ENCODE data around the gene COX6A2.

The COX6A2 gene

DNA sequence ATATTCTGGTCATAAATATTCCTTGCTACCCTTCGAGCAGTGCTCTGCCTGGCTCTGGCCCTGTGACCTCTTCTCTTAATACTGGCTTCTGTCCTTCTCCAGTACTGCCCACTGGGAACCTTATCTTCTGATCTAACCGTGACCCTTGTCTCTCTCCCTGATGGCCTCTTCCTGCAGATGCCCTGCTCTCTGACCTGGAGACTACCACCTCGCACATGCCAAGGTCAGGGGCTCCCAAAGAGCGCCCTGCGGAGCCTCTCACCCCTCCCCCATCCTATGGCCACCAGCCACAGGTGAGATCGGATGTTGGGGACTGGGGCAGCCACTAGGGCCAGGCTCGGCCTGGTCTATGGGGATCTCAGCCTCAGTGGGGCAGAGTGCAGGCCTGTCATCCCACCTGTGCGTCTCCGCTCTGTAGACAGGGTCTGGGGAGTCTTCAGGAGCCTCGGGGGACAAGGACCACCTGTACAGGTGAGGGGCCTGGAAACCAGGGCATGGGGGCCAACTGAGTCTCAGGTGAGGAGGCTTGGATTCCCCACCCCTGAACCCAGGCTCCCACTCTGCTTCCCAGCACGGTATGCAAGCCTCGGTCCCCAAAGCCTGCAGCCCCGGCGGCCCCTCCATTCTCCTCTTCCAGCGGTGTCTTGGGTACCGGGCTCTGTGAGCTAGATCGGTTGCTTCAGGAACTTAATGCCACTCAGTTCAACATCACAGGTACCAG, 45.3 kb upstream of the COX6A2 start:
- no peaks in the 10 kb centered on the region for H3K9me3 ChIP-seq (ENCODE audit: insufficient read depth, low read length)
- TF ChIP-seq EZH2phosphoT487 (conservative IDR thresholded peaks at IDR 0.05; ENCODE audit: low read length), result no peak
- TF ChIP-seq, protein P1, sequence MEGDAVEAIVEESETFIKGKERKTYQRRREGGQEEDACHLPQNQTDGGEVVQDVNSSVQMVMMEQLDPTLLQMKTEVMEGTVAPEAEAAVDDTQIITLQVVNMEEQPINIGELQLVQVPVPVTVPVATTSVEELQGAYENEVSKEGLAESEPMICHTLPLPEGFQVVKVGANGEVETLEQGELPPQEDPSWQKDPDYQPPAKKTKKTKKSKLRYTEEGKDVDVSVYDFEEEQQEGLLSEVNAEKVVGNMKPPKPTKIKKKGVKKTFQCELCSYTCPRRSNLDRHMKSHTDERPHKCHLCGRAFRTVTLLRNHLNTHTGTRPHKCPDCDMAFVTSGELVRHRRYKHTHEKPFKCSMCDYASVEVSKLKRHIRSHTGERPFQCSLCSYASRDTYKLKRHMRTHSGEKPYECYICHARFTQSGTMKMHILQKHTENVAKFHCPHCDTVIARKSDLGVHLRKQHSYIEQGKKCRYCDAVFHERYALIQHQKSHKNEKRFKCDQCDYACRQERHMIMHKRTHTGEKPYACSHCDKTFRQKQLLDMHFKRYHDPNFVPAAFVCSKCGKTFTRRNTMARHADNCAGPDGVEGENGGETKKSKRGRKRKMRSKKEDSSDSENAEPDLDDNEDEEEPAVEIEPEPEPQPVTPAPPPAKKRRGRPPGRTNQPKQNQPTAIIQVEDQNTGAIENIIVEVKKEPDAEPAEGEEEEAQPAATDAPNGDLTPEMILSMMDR (IDR thresholded peaks at IDR 0.05; ENCODE audit: insufficient read depth, low read length, poor library complexity, severe bottlenecking), result no peak
- H3K9me2 ChIP-seq (replicated peaks; ENCODE audit: insufficient read depth, low read length), result no peaks in the 10 kb centered on the region
- no peak overlapping the region for H3K27ac ChIP-seq (ENCODE audit: low read depth, low read length)
- no peaks in the 10 kb centered on the region for H3K36me3 ChIP-seq (ENCODE audit: low read length)
- no peaks in the 10 kb centered on the region for H3K79me2 ChIP-seq (ENCODE audit: insufficient read depth, low read length)
- H3K4me2 ChIP-seq (ENCODE audit: low read depth, low read length, poor library complexity, severe bottlenecking), result no peak overlapping the region
- H4K20me1 ChIP-seq (ENCODE audit: low read depth, low read length), result no peaks in the 10 kb centered on the region
- no peaks in the 10 kb centered on the region for H3F3A ChIP-seq (ENCODE audit: insufficient read depth)
- H3K9ac ChIP-seq (ENCODE audit: low read length), result no peak overlapping the region
- H2AFZ ChIP-seq (ENCODE audit: low read depth, low read length, severe bottlenecking), result no peak overlapping the region
- H3K4me3 ChIP-seq (ENCODE audit: insufficient read depth, low read length, poor library complexity, severe bottlenecking), result no peak overlapping the region
- no peaks in the 10 kb centered on the region for H3K27me3 ChIP-seq (ENCODE audit: low read length)

DNA sequence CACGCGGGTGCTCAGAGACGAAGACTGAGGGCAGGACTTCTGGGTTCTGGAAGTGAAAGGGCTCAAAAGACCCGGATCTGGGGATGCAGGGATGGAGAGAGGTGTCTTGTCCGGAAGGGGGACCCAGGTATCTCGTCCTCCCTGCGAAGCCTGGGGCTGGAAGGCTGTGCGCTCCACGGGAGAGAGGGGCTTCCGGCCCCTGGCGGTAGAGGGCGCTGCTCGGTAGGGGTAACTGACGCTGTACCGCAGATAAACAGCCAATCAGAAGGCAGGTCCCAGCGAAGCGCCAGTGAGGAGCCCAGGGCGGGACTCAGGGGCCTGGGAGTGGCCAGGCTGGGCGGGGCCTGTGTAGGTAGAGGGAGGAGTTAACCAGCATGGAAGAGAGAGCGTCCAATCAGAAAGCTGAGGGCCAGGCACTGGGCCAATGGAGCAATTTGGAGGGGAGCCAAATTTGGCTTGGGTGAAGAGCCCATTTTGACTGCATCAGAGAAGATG, 44.6 kb upstream of the COX6A2 start:
- H3K36me3 ChIP-seq (ENCODE audit: low read length), result no peaks in the 10 kb centered on the region

DNA sequence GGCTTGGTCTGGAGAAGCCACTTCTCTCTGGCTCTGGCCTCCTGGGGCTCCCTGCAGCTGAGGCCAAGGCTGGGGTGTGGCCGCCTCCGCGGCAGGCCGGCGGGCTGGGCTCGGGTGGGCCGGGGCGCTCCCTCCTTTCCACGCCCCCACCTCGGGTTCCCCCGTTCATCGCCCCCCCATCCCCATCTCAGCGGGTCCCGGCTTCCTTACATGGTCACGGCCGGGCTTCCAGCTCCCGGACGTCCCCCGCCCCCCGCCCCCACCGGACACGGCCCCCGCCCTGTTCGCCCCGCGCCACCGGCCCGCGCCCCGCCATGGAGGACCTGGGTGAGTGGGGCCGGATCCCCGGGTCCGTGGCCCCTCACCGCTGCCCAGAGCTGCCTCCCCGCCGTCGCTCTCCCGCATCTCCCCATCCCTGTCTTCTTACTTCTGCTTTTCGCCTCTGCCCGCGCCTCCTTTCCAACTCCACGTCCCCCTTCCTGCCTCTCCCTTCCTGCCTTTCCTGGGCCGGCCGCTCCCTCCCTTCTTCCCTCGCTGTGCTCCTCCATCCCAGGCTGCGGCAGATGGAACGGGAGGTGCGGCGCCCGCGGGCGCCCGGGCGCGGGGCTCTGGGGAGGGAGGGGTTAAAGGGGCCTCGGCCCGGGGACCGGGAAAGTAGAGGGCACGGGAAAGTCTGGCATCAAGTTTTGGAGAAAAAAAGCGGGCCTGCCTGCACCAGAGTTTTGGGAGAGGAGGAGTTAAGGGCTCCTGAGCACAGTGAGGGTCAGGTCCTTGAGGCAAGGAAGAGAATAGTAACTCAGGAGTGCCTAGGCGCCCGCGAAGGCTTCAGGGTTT, 43.9 kb upstream of the COX6A2 start, which contains the start of gene TGFB1I1:
TGFB1I1 (plus strand) TSS at position 278 of the 834 bp plus-strand sequence; CDS start at position 315, 37 bp downstream.
- Histone ChIP-seq H3K4me2 (ENCODE audit: low read depth, low read length, poor library complexity, severe bottlenecking) (no peak within 1 kb of the TSS), H2AFZ (ENCODE audit: low read depth, low read length, severe bottlenecking) (no peak within 1 kb of the TSS), H3F3A (ENCODE audit: insufficient read depth) (no peaks in the 10 kb centered on the region), H3K9me3 (ENCODE audit: insufficient read depth, low read length) (no peaks in the 10 kb centered on the region), H3K4me3 (ENCODE audit: insufficient read depth, low read length, poor library complexity, severe bottlenecking) (no peak within 1 kb of the TSS), H3K79me2 (ENCODE audit: insufficient read depth, low read length) (no peaks in the 10 kb centered on the region), H4K20me1 (ENCODE audit: low read depth, low read length) (no peaks in the 10 kb centered on the region), H3K36me3 (ENCODE audit: low read length) (no peaks in the 10 kb centered on the region), H3K9me2 (replicated peaks; ENCODE audit: insufficient read depth, low read length) (no peaks in the 10 kb centered on the region), H3K9ac (ENCODE audit: low read length) (no peak within 1 kb of the TSS), H3K27me3 (ENCODE audit: low read length) (no peaks in the 10 kb centered on the region), H3K27ac (ENCODE audit: low read depth, low read length) (no peak within 1 kb of the TSS)
- TF ChIP-seq, protein P1 (IDR thresholded peaks at IDR 0.05; ENCODE audit: insufficient read depth, low read length, poor library complexity, severe bottlenecking), result no peak
- TF ChIP-seq EZH2phosphoT487 (conservative IDR thresholded peaks at IDR 0.05; ENCODE audit: low read length), result no peak

More for the DNA sequence above, 44.6 kb upstream of the COX6A2 start:
- Histone ChIP-seq H2AFZ (ENCODE audit: low read depth, low read length, severe bottlenecking) (no peak overlapping the region), H3K9ac (ENCODE audit: low read length) (no peak overlapping the region), H3K9me3 (ENCODE audit: insufficient read depth, low read length) (no peaks in the 10 kb centered on the region), H3K9me2 (replicated peaks; ENCODE audit: insufficient read depth, low read length) (no peaks in the 10 kb centered on the region), H4K20me1 (ENCODE audit: low read depth, low read length) (no peaks in the 10 kb centered on the region), H3K79me2 (ENCODE audit: insufficient read depth, low read length) (no peaks in the 10 kb centered on the region), H3K27ac (ENCODE audit: low read depth, low read length) (no peak overlapping the region), H3K4me2 (ENCODE audit: low read depth, low read length, poor library complexity, severe bottlenecking) (no peak overlapping the region), H3K27me3 (ENCODE audit: low read length) (no peaks in the 10 kb centered on the region), H3F3A (ENCODE audit: insufficient read depth) (no peaks in the 10 kb centered on the region), H3K4me3 (ENCODE audit: insufficient read depth, low read length, poor library complexity, severe bottlenecking) (no peak overlapping the region)
- TF ChIP-seq, protein P1 (IDR thresholded peaks at IDR 0.05; ENCODE audit: insufficient read depth, low read length, poor library complexity, severe bottlenecking), result no peak
- no peak for TF ChIP-seq EZH2phosphoT487 (conservative IDR thresholded peaks at IDR 0.05; ENCODE audit: low read length)
